Measurements from ENCODE around the gene SMYD3. TPM values are rescaled to one million over a fixed set of nuclear protein-coding genes. Genes with fewer than 3 reads are reported as not detected.

Gene SMYD3
- total and polyA plus RNA-seq, 2 donors (not counting 1 experiment from before 2014, with no cell fraction given), result 9.7 to 37.2 TPM

GRCh38 chr1:246350745-246351144, 156.3 kb downstream of the SMYD3 start:
- POLR2A ChIA-PET, result no interaction called here
- Histone ChIP-seq H3K27ac (ENCODE audit: low read length in 2 of 2) (no peak overlapping the region), H3K9me3 (ENCODE audit: control extremely low read depth in 1 of 3, control insufficient read depth in 2 of 3, insufficient read depth in 1 of 3, low read length in 2 of 3) (no peaks in the 10 kb centered on the region), H3K4me3 (ENCODE audit: control extremely low read depth in 1 of 5, extremely low read depth in 1 of 5, insufficient read depth in 1 of 5, low read depth in 2 of 5, low read length in 4 of 5) (no peak overlapping the region), H4K20me1 (ENCODE audit: control insufficient read depth, insufficient read depth, low read length, poor library complexity, severe bottlenecking) (no peaks in the 10 kb centered on the region), H3K4me2 (replicated peaks; ENCODE audit: low read depth, low read length, poor library complexity, severe bottlenecking) (no peak overlapping the region), H2AFZ (ENCODE audit: insufficient read depth, low read depth, low read length, poor library complexity, severe bottlenecking) (no peak overlapping the region), H3K9ac (ENCODE audit: low read length) (no peak overlapping the region), H3K4me1 (ENCODE audit: control insufficient read depth in 2 of 2, insufficient read depth in 2 of 2, low read length in 2 of 2) (no peaks in the 10 kb centered on the region), H3K79me2 (ENCODE audit: control insufficient read depth, insufficient read depth, low read length) (peaks cover 3% of the 10 kb centered on the region), H3K36me3 (replicated peaks in 1 of 2; ENCODE audit: control extremely low read depth in 1 of 2, control insufficient read depth in 1 of 2, extremely low read depth in 1 of 2, insufficient read depth in 2 of 2, low read length in 1 of 2) (no peaks in the 10 kb centered on the region), H3K27me3 (replicated peaks in 1 of 4; ENCODE audit: control extremely low read depth in 1 of 4, control insufficient read depth in 3 of 4, insufficient read depth in 4 of 4, low read length in 3 of 4) (no peaks in the 10 kb centered on the region)
- Mint-ChIP-seq H3K27ac (no peak overlapping the region), H3K27me3 (no peaks in the 10 kb centered on the region), H3K4me1 (no peaks in the 10 kb centered on the region), H3K9me3 (ENCODE audit: insufficient read depth) (no peaks in the 10 kb centered on the region), H3K4me3 (no peak overlapping the region)
- intact Hi-C loops (cut with micrococcal nuclease), result no loop called here
- TF ChIP-seq CTCF (IDR thresholded peaks at IDR 0.05) (no peak), EZH2 (IDR thresholded peaks at IDR 0.05; ENCODE audit: borderline replicate concordance, insufficient read depth, low read depth, low read length, poor library complexity, severe bottlenecking) (no peak)
- DNase-seq (no peak), ATAC-seq (ENCODE audit: low read depth) (no peak)
- WGBS (ENCODE audit: insufficient coverage), result 93% methylated on average over 3 of the region's 6 CpGs
- CTCF ChIA-PET, result no interaction called here

- peaks cover 8% of the 10 kb centered on the region for H3K9me3 Mint-ChIP-seq (ENCODE audit: insufficient read depth)
Measured at GRCh38 chr1:246343937-246344336, 163.1 kb downstream of the SMYD3 start.

More at GRCh38 chr1:246343937-246344336, 163.1 kb downstream of the SMYD3 start:
- WGBS (ENCODE audit: insufficient coverage), result no CpG with 5 or more reads among the region's 2 CpGs
- Histone ChIP-seq H3K9ac (ENCODE audit: low read length) (no peak overlapping the region), H2AFZ (ENCODE audit: insufficient read depth, low read depth, low read length, poor library complexity, severe bottlenecking) (no peak overlapping the region), H3K27ac (ENCODE audit: low read length in 2 of 2) (no peak overlapping the region), H4K20me1 (ENCODE audit: control insufficient read depth, insufficient read depth, low read length, poor library complexity, severe bottlenecking) (no peaks in the 10 kb centered on the region), H3K79me2 (ENCODE audit: control insufficient read depth, insufficient read depth, low read length) (no peaks in the 10 kb centered on the region), H3K4me2 (replicated peaks; ENCODE audit: low read depth, low read length, poor library complexity, severe bottlenecking) (no peak overlapping the region), H3K27me3 (replicated peaks in 1 of 4; ENCODE audit: control extremely low read depth in 1 of 4, control insufficient read depth in 3 of 4, insufficient read depth in 4 of 4, low read length in 3 of 4) (no peaks in the 10 kb centered on the region), H3K4me1 (ENCODE audit: control insufficient read depth in 2 of 2, insufficient read depth in 2 of 2, low read length in 2 of 2) (no peaks in the 10 kb centered on the region), H3K36me3 (replicated peaks in 1 of 2; ENCODE audit: control extremely low read depth in 1 of 2, control insufficient read depth in 1 of 2, extremely low read depth in 1 of 2, insufficient read depth in 2 of 2, low read length in 1 of 2) (peaks cover 0 to 3% of the 10 kb centered on the region in 2 experiments), H3K9me3 (ENCODE audit: control extremely low read depth in 1 of 3, control insufficient read depth in 2 of 3, insufficient read depth in 1 of 3, low read length in 2 of 3) (peaks cover 0 to 5% (median 3%) of the 10 kb centered on the region in 3 donors), H3K4me3 (ENCODE audit: control extremely low read depth in 1 of 5, extremely low read depth in 1 of 5, insufficient read depth in 1 of 5, low read depth in 2 of 5, low read length in 4 of 5) (no peak overlapping the region)
- Mint-ChIP-seq H3K4me1 (no peaks in the 10 kb centered on the region), H3K27ac (no peak overlapping the region), H3K4me3 (no peak overlapping the region), H3K27me3 (no peaks in the 10 kb centered on the region)
- ChIA-PET POLR2A (no interaction called here), CTCF (no interaction called here)
- no peak for DNase-seq
- TF ChIP-seq EZH2 (IDR thresholded peaks at IDR 0.05; ENCODE audit: borderline replicate concordance, insufficient read depth, low read depth, low read length, poor library complexity, severe bottlenecking) (no peak), CTCF (IDR thresholded peaks at IDR 0.05) (no peak)
- ATAC-seq (ENCODE audit: low read depth), result no peak
- intact Hi-C loops (cut with micrococcal nuclease), result no loop called here
